CD14-positive monocyte (primary cell): ENCODE measurements around the gene USP49. TPM values are rescaled to one million over a fixed set of nuclear protein-coding genes. Genes with fewer than 3 reads are reported as not detected.

Source experiments
- DNase-seq, 3 donors: peaks; one replicate each; pipeline ENCODE4 v3.0.0-alpha.2; 2011 to 2022
- H2AFZ ChIP-seq: 2 replicates; pipeline ENCODE4 v1.6.0; 2012; ENCODE audit warnings: mild to moderate bottlenecking, low read depth, low read length, inconsistent platforms; ENCODE audit not compliant: insufficient read depth, poor library complexity, severe bottlenecking
- H3K27ac ChIP-seq, 2 donors: 1 replicate in 1 of 2; 2 replicates in 1 of 2; pipeline ENCODE4 v1.5.1; 2012 to 2013; ENCODE audit warnings: low read length in 2 of 2, control low read depth in 1 of 2, inconsistent platforms in 1 of 2, low read depth in 1 of 2, mild to moderate bottlenecking in 1 of 2
- H3K27me3 ChIP-seq, 2 donors: one replicate each; pipeline versions ENCODE4 v1.6.0 to v1.6.1; 2011 to 2013; ENCODE audit warnings: low read length in 2 of 2; ENCODE audit not compliant: control insufficient read depth in 2 of 2, insufficient read depth in 2 of 2
- H3K36me3 ChIP-seq, 2 donors: replicated peaks in 1 of 2; 1 replicate in 1 of 2; 2 replicates in 1 of 2; pipeline versions ENCODE4 v1.5.1 to v1.6.1; 2012 to 2013; ENCODE audit warnings: low read length in 2 of 2, control low read depth in 1 of 2, inconsistent platforms in 1 of 2, mild to moderate bottlenecking in 1 of 2; ENCODE audit not compliant: insufficient read depth in 2 of 2, control insufficient read depth in 1 of 2
- H3K4me1 ChIP-seq, 2 donors: 1 replicate in 1 of 2; 2 replicates in 1 of 2; pipeline versions ENCODE4 v1.5.1 to v1.6.1; 2012 to 2013; ENCODE audit warnings: low read length in 2 of 2, control low read depth in 1 of 2, inconsistent platforms in 1 of 2, mild to moderate bottlenecking in 1 of 2, moderate library complexity in 1 of 2; ENCODE audit not compliant: insufficient read depth in 2 of 2, control insufficient read depth in 1 of 2
- H3K4me2 ChIP-seq: replicated peaks from 2 replicates; pipeline ENCODE3; 2012; ENCODE audit warnings: low read length, moderate library complexity, mild to moderate bottlenecking; ENCODE audit not compliant: poor library complexity, severe bottlenecking; ENCODE audit errors: extremely low read depth
- H3K4me3 ChIP-seq, 3 experiments: fragments of 200-600 bp in 1 of 3; sonication (generic) in 1 of 3; replicated peaks in 1 of 3; 1 replicate in 2 of 3; 2 replicates in 1 of 3; pipeline ENCODE4 v1.5.1; 2011 to 2013; ENCODE audit warnings: low read length in 3 of 3, mild to moderate bottlenecking in 3 of 3, control low read depth in 2 of 3, low read depth in 2 of 3, inconsistent platforms in 1 of 3, moderate library complexity in 1 of 3
- H3K79me2 ChIP-seq: 2 replicates; pipeline ENCODE4 v1.6.0; 2012; ENCODE audit warnings: mild to moderate bottlenecking, control low read depth, inconsistent platforms, low read length, moderate library complexity; ENCODE audit not compliant: insufficient read depth
- H3K9ac ChIP-seq: 2 replicates; pipeline ENCODE4 v1.6.0; 2017; ENCODE audit warnings: low read length, mild to moderate bottlenecking; ENCODE audit not compliant: insufficient read depth, poor library complexity, severe bottlenecking
- H3K9me3 ChIP-seq, 2 donors: replicated peaks in 1 of 2; 1 replicate in 1 of 2; 2 replicates in 1 of 2; pipeline versions ENCODE4 v1.5.1 to v1.6.1; 2012 to 2013; ENCODE audit warnings: low read length in 2 of 2, control low read depth in 1 of 2; ENCODE audit not compliant: control insufficient read depth in 1 of 2, insufficient read depth in 1 of 2
- H4K20me1 ChIP-seq: 2 replicates; pipeline ENCODE4 v1.6.0; 2012; ENCODE audit warnings: mild to moderate bottlenecking, low read length, control low read depth, moderate library complexity; ENCODE audit not compliant: insufficient read depth
- H3K27ac Mint-ChIP-seq, 7 donors: one replicate each; pipeline ENCODE4 v1.8.0; 2020; ENCODE audit warnings: mild to moderate bottlenecking in 7 of 7, mixed read lengths in 7 of 7, moderate library complexity in 6 of 7, inconsistent platforms in 2 of 7
- H3K27me3 Mint-ChIP-seq, 3 donors: one replicate each; pipeline ENCODE4 v1.8.0; 2021 to 2022; ENCODE audit warnings: low read depth in 3 of 3, mild to moderate bottlenecking in 3 of 3, mixed read lengths in 3 of 3, moderate library complexity in 3 of 3, inconsistent platforms in 1 of 3
- H3K36me3 Mint-ChIP-seq, 2 donors: one replicate each; pipeline ENCODE4 v1.8.0; 2020; ENCODE audit warnings: mixed read lengths in 2 of 2, inconsistent platforms in 1 of 2, mild to moderate bottlenecking in 1 of 2
- H3K4me1 Mint-ChIP-seq: one replicate; pipeline ENCODE4 v1.8.0; 2020; ENCODE audit warnings: mild to moderate bottlenecking, mixed read lengths
- H3K4me3 Mint-ChIP-seq, 2 donors: one replicate each; pipeline ENCODE4 v1.8.0; 2020; ENCODE audit warnings: mild to moderate bottlenecking in 2 of 2, mixed read lengths in 2 of 2, moderate library complexity in 1 of 2
- H3K9me3 Mint-ChIP-seq, 7 donors: one replicate each; pipeline ENCODE4 v1.8.0; 2020 to 2022; ENCODE audit warnings: mixed read lengths in 7 of 7, mild to moderate bottlenecking in 6 of 7, moderate library complexity in 6 of 7, inconsistent platforms in 2 of 7
- CTCF ChIP-seq: fragments of 200-600 bp; IDR thresholded peaks from one replicate; pipeline ENCODE4 v1.8.0; 2022; ENCODE audit warnings: antibody characterized with exemption, mild to moderate bottlenecking
- WGBS: methylation state at CpG from one replicate; pipeline ENCODE4 v1.1.5; 2013; ENCODE audit warnings: missing lambda C conversion rate; ENCODE audit not compliant: insufficient coverage; 5-methylcytosine and 5-hydroxymethylcytosine counted together
- intact Hi-C, 2 donors: fragments of 100-400 bp; cut with micrococcal nuclease; formaldehyde crosslinking; loops; one replicate each; pipeline versions ENCODE4 v1.15.0 to v1.15.1; 2023
- polyA plus RNA-seq, 3 donors: library from polyadenylated mRNA; depleted of rRNA in 1 of 3; unstranded in 2 of 3; stranded (reverse) in 1 of 3; fragments of 300-500 nt in 2 of 3; fragments of >200 nt in 1 of 3; fragmentation: Illumina TruSeq in 2 of 3; gene quantifications; 1 replicate in 2 of 3; 2 replicates in 1 of 3; pipeline ENCODE4 v1.2.3, GENCODE V29; 2012 to 2021

USP49 gene
- polyA plus RNA-seq, 3 donors = 0.08 to 4.8 (median 0.37) TPM

DNA sequence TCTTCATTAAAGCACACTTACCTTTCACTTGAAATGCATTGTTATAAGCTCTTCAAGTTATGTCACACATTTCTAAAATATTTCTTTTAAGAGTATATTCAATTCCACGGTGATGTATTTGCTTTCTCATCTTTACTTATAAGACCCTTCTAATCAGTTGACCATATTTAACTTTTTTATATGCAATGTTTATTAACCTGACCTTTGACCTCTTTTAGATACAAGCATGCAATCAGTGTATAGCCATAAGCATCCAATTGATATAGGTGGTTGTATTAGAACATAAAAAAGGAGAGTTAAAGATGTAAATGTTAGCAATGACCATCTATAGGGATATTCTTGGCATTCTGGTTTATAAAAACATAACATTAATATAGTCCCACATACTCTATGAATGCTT, 9.2 kb downstream of the USP49 start:
- Histone ChIP-seq H3K27me3 (no peaks in the 10 kb centered on the region), H3K9ac (no peak overlapping the region), H3K9me3 (no peaks in the 10 kb centered on the region), H3K4me1 (no peaks in the 10 kb centered on the region), H2AFZ (no peak overlapping the region), H3K27ac (no peak overlapping the region), H3K79me2 (no peaks in the 10 kb centered on the region), H3K4me2 (no peak overlapping the region), H3K36me3 (no peaks in the 10 kb centered on the region), H3K4me3 (no peak overlapping the region), H4K20me1 (no peaks in the 10 kb centered on the region)
- Mint-ChIP-seq H3K9me3 (no peaks in the 10 kb centered on the region), H3K27me3 (no peaks in the 10 kb centered on the region), H3K4me1 (no peaks in the 10 kb centered on the region), H3K36me3 (peaks cover 4 to 5% of the 10 kb centered on the region in 2 donors), H3K27ac (no peak overlapping the region), H3K4me3 (no peak overlapping the region)
- no CpG with 5 or more reads among the region's 1 CpG for WGBS
- no peak for TF ChIP-seq CTCF
- intact Hi-C loops = no loop called here
- DNase-seq = no peak

DNA sequence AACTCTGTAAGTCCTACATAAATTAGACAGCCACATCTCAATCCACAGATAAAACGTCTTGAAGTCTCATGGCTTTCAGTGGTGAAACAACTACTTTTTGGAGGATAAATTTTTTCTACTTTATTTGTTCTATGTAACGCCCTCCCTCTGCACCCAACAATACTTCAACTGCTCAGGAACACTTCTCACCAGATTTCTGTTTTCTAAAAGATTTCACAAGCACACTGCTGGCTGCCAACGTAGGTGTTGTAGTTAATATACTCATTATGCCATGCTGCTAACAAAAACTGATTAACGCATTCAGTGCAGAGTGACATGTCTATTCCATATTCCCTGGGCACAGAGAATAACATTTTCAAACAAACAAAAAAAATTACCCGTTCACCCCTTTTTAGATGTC, 10.2 kb downstream of the USP49 start:
- no peaks in the 10 kb centered on the region for H4K20me1 ChIP-seq
- intact Hi-C loops = no loop called here
- no peaks in the 10 kb centered on the region for H3K79me2 ChIP-seq
- H3K36me3 Mint-ChIP-seq = peaks cover 4 to 8% of the 10 kb centered on the region in 2 donors
- WGBS = no CpG with 5 or more reads among the region's 5 CpGs
- H3K36me3 ChIP-seq = no peaks in the 10 kb centered on the region
- H3K4me1 ChIP-seq = no peaks in the 10 kb centered on the region
- H3K27me3 ChIP-seq = no peaks in the 10 kb centered on the region
- no peak overlapping the region for H3K4me2 ChIP-seq
- DNase-seq = no peak
- H3K4me3 ChIP-seq = no peak overlapping the region
- H3K9me3 ChIP-seq = no peaks in the 10 kb centered on the region
- H3K9ac ChIP-seq = no peak overlapping the region
- H3K27me3 Mint-ChIP-seq = no peaks in the 10 kb centered on the region
- no peaks in the 10 kb centered on the region for H3K9me3 Mint-ChIP-seq
- TF ChIP-seq CTCF = no peak
- no peaks in the 10 kb centered on the region for H3K4me1 Mint-ChIP-seq
- H3K27ac ChIP-seq = no peak overlapping the region
- no peak overlapping the region for H3K27ac Mint-ChIP-seq
- no peak overlapping the region for H3K4me3 Mint-ChIP-seq
- H2AFZ ChIP-seq = no peak overlapping the region
